Ecto neural progenitor cell (in vitro differentiated cells): ENCODE data around the gene PHF21A.
"Not testable (repeated sequence)": the region's sequence is repeated elsewhere in the genome, so short reads cannot be mapped to it uniquely, and the experiment has no call there.

ENCODE experiments used
- DNase-seq: peaks from one replicate; pipeline ENCODE4 v3.0.0-alpha.2; 2018; ENCODE audit warnings: low spot score

The PHF21A gene

GRCh38 chr11:45921561-45922424, 199.5 kb downstream of the PHF21A start:
- peak; percentile 69 for DNase-seq

GRCh38 chr11:45920531-45921477, 200.4 kb downstream of the PHF21A start:
- no peak for DNase-seq

- DNase-seq = peak; percentile 68
Measured at GRCh38 chr11:45919806-45920530, 201.3 kb downstream of the PHF21A start.

- DNase-seq = no peak
Measured at GRCh38 chr11:45918962-45919675, 202.1 kb downstream of the PHF21A start.

GRCh38 chr11:45918331-45918941, 202.8 kb downstream of the PHF21A start:
- DNase-seq = peak; percentile 88

GRCh38 chr11:45917623-45918330, 203.5 kb downstream of the PHF21A start, which contains the start of gene PEX16:
PEX16 (minus strand) TSS chr11:45917877; CDS start chr11:45917811, 66 bp downstream.
- peak; percentile 95 for DNase-seq

- no peak for DNase-seq
Measured at GRCh38 chr11:45917286-45917622, 204.0 kb downstream of the PHF21A start.

GRCh38 chr11:45915446-45915845, 205.8 kb downstream of the PHF21A start:
- DNase-seq = no peak

- DNase-seq = no peak
Measured at GRCh38 chr11:45913942-45914635, 207.2 kb downstream of the PHF21A start.

GRCh38 chr11:45913514-45913913, 207.7 kb downstream of the PHF21A start:
- no peak for DNase-seq

- no peak for DNase-seq
Measured at GRCh38 chr11:45910623-45911022, 210.6 kb downstream of the PHF21A start.

- DNase-seq = no peak
Measured at GRCh38 chr11:45909594-45910475, 211.4 kb downstream of the PHF21A start.

- no peak for DNase-seq
Measured at GRCh38 chr11:45907911-45908370, 213.3 kb downstream of the PHF21A start.

GRCh38 chr11:45906965-45907611, 214.2 kb downstream of the PHF21A start, which contains the start of gene FREY1:
FREY1 (minus strand) TSS chr11:45907271; CDS start chr11:45907245, 26 bp downstream.
- no peak for DNase-seq

GRCh38 chr11:45906096-45906682, 215.1 kb downstream of the PHF21A start:
- no peak for DNase-seq

- DNase-seq = not testable (repeated sequence)
Measured at GRCh38 chr11:45905576-45905975, 215.7 kb downstream of the PHF21A start.

- DNase-seq = no peak
Measured at GRCh38 chr11:45905095-45905494, 216.2 kb downstream of the PHF21A start.
